ENCODE data around the gene LRMDA. TPM values are rescaled to one million over a fixed set of nuclear protein-coding genes. Genes with fewer than 3 reads are reported as not detected.

The LRMDA gene
- total RNA-seq, 2 donors from 2014 or later, result 9.6 to 12.6 TPM

DNA sequence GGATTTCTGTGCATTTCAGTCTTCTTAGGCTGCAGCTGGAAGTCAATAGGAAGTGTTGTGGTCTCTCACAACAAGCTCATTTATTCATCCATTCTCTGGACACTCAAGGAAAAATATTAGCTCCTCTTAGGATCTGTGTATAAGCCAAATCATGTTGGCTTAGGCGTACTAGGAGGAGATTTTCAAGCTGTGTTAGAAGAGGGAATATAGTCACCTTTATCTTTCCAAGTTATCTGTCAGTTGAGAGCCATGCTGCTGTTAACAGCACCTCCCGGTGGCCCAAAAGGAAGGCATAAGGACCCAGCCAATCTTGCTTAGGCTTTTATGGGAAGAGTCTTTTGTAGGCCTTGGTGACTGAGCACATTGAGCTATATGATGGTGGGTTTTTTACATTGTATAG, 220.0 kb downstream of the LRMDA start:
- H3K4me3 ChIP-seq, result no peak overlapping the region
- DNase-seq (ENCODE audit: low spot score), result no peak
- H3K4me1 ChIP-seq (replicated peaks), result no peaks in the 10 kb centered on the region
- H3K27me3 ChIP-seq (replicated peaks; ENCODE audit: insufficient read depth), result no peaks in the 10 kb centered on the region
- H3K36me3 ChIP-seq, result no peaks in the 10 kb centered on the region
- H3K9me3 ChIP-seq, result no peaks in the 10 kb centered on the region
- intact Hi-C loops (cut with DNase I), result loop anchor here (10.0 kb wide), 2 partner anchors 357 to 653 kb away; no protein-coding TSS in a partner anchor
- 67% methylated on average over 2 of the region's 2 CpGs for WGBS
- TF ChIP-seq POLR2A (IDR thresholded peaks at IDR 0.05) (no peak), CTCF (IDR thresholded peaks at IDR 0.05) (peak in 2 of 4 experiments; percentile 6 to 16), POLR2AphosphoS5 (IDR thresholded peaks at IDR 0.05) (no peak)
- H3K27ac ChIP-seq, result no peak overlapping the region

- Histone ChIP-seq H3K4me1 (replicated peaks) (no peaks in the 10 kb centered on the region), H3K9me3 (no peaks in the 10 kb centered on the region), H3K27ac (no peak overlapping the region), H3K4me3 (no peak overlapping the region), H3K36me3 (no peaks in the 10 kb centered on the region), H3K27me3 (replicated peaks; ENCODE audit: insufficient read depth) (no peaks in the 10 kb centered on the region)
- DNase-seq (ENCODE audit: low spot score), result no peak
- TF ChIP-seq POLR2AphosphoS5 (IDR thresholded peaks at IDR 0.05) (no peak), CTCF (IDR thresholded peaks at IDR 0.05) (no peak), POLR2A (IDR thresholded peaks at IDR 0.05) (no peak)
- intact Hi-C loops (cut with DNase I), result loop anchor here (10.0 kb wide), 2 partner anchors 357 to 653 kb away; no protein-coding TSS in a partner anchor
- 85% methylated on average over 5 of the region's 5 CpGs for WGBS
Observed at GRCh38 chr10:75652146-75652740, 220.8 kb downstream of the LRMDA start.

DNA sequence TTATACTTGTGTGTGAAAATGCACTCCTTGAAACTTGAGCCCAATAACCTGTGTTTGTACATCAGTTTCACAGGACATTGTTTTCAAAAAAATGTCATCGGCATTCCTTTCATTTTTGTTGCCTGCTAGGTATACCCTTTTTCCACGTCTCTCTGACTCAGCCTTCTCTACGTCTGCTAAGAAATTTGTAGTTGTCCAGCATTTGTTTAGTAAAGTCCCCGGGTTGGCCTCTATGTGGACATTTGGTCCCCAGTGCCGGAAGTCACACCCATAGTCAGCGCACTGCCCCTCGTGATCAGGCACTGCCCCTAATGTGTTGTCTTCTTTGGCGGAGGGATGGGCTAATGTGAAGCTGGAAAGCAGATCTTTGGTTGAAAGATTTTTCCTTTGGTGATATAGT, 222.3 kb downstream of the LRMDA start:
- DNase-seq (ENCODE audit: low spot score), result no peak
- H3K27ac ChIP-seq, result no peak overlapping the region
- WGBS, result 82% methylated on average over 8 of the region's 8 CpGs
- no peak for TF ChIP-seq POLR2A (IDR thresholded peaks at IDR 0.05)
- no peak for TF ChIP-seq CTCF (IDR thresholded peaks at IDR 0.05)
- no peak for TF ChIP-seq POLR2AphosphoS5 (IDR thresholded peaks at IDR 0.05)
- H3K4me3 ChIP-seq, result no peak overlapping the region
- no peaks in the 10 kb centered on the region for H3K36me3 ChIP-seq
- intact Hi-C loops (cut with DNase I), result loop anchor here (10.0 kb wide), 2 partner anchors 359 to 651 kb away; no protein-coding TSS in a partner anchor
- H3K9me3 ChIP-seq, result no peaks in the 10 kb centered on the region
- no peaks in the 10 kb centered on the region for H3K4me1 ChIP-seq (replicated peaks)
- H3K27me3 ChIP-seq (replicated peaks; ENCODE audit: insufficient read depth), result no peaks in the 10 kb centered on the region

GRCh38 chr10:75654171-75654771, 222.8 kb downstream of the LRMDA start:
- Histone ChIP-seq H3K4me1 (replicated peaks) (no peaks in the 10 kb centered on the region), H3K36me3 (no peaks in the 10 kb centered on the region), H3K27ac (no peak overlapping the region), H3K4me3 (no peak overlapping the region), H3K9me3 (no peaks in the 10 kb centered on the region), H3K27me3 (replicated peaks; ENCODE audit: insufficient read depth) (no peaks in the 10 kb centered on the region)
- whole genome bisulfite sequencing, result 67% methylated on average over 1 of the region's 1 CpG
- TF ChIP-seq POLR2A (IDR thresholded peaks at IDR 0.05), result no peak
- no peak for TF ChIP-seq POLR2AphosphoS5 (IDR thresholded peaks at IDR 0.05)
- no peak for TF ChIP-seq CTCF (IDR thresholded peaks at IDR 0.05)
- DNase-seq (ENCODE audit: low spot score), result no peak
- intact Hi-C loops (cut with DNase I), result loop anchor here (10.0 kb wide), 2 partner anchors 359 to 651 kb away; no protein-coding TSS in a partner anchor

DNA sequence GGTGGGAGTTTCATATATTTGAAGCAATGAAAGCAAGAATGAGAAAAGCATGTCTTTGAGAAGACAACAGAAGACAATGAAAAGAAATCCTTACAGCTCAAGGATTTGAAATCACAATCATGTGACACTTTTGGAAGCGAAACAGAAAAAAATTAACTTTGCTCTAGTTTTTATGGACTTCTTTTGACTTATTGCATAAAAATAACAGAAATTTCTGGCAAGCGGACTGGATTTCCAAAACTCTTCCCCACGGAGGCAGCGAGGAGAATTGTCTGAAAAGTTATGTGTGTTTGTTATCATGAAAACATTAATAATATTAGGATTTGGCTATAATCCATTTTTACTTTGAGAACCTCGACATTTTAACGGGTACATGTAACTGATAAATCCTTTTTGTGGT, 223.3 kb downstream of the LRMDA start:
- Histone ChIP-seq H3K36me3 (no peaks in the 10 kb centered on the region), H3K4me1 (replicated peaks) (no peaks in the 10 kb centered on the region), H3K9me3 (no peaks in the 10 kb centered on the region), H3K4me3 (no peak overlapping the region), H3K27ac (no peak overlapping the region), H3K27me3 (replicated peaks; ENCODE audit: insufficient read depth) (no peaks in the 10 kb centered on the region)
- 43% methylated on average over 6 of the region's 6 CpGs for WGBS
- TF ChIP-seq POLR2A (IDR thresholded peaks at IDR 0.05) (no peak), POLR2AphosphoS5 (IDR thresholded peaks at IDR 0.05) (no peak), CTCF (IDR thresholded peaks at IDR 0.05) (no peak)
- no peak for DNase-seq (ENCODE audit: low spot score)
- intact Hi-C loops (cut with DNase I), result loop anchor here (5.0 to 10.0 kb wide), 3 partner anchors 360 to 650 kb away; no protein-coding TSS in a partner anchor
